ENCODE measurements around the gene DNASE1. TPM values are rescaled to one million over a fixed set of nuclear protein-coding genes. Genes with fewer than 3 reads are reported as not detected.
A peak's percentile ranks its signal among the peaks of the same experiment; 100 is the strongest.
"Not testable (repeated sequence)": the region's sequence is repeated elsewhere in the genome, so short reads cannot be mapped to it uniquely, and the experiment has no call there.

DNASE1 gene
- total and polyA plus RNA-seq, 8 donors: 10.4 to 128 (median 38.2) TPM

- WGBS, 5 donors: 82 to 93% (median 88%) methylated on average over 2 of the region's 2 CpGs
- intact Hi-C loops (cut with DNase I; ENCODE audit: low total_unique reads): no loop called here
- peaks cover 14 to 23% (median 21%) of the 10 kb centered on the region in 4 donors for H3K4me1 ChIP-seq
- no peak overlapping the region for H3K4me3 ChIP-seq
- TF ChIP-seq EP300 (IDR thresholded peaks at IDR 0.05) (no peak), POLR2A (IDR thresholded peaks at IDR 0.05) (no peak), POLR2AphosphoS5 (IDR thresholded peaks at IDR 0.05) (no peak)
- TF ChIP-seq, protein P1, sequence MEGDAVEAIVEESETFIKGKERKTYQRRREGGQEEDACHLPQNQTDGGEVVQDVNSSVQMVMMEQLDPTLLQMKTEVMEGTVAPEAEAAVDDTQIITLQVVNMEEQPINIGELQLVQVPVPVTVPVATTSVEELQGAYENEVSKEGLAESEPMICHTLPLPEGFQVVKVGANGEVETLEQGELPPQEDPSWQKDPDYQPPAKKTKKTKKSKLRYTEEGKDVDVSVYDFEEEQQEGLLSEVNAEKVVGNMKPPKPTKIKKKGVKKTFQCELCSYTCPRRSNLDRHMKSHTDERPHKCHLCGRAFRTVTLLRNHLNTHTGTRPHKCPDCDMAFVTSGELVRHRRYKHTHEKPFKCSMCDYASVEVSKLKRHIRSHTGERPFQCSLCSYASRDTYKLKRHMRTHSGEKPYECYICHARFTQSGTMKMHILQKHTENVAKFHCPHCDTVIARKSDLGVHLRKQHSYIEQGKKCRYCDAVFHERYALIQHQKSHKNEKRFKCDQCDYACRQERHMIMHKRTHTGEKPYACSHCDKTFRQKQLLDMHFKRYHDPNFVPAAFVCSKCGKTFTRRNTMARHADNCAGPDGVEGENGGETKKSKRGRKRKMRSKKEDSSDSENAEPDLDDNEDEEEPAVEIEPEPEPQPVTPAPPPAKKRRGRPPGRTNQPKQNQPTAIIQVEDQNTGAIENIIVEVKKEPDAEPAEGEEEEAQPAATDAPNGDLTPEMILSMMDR (IDR thresholded peaks at IDR 0.05): no peak
- H3K27ac ChIP-seq: no peak overlapping the region
- H3K27me3 ChIP-seq: no peaks in the 10 kb centered on the region
- H3K9me3 ChIP-seq: no peaks in the 10 kb centered on the region
- H3K36me3 ChIP-seq: peaks cover 11 to 38% (median 27%) of the 10 kb centered on the region in 4 donors
- no peak for DNase-seq
Observed at GRCh38 chr16:3607634-3608033, 46.9 kb upstream of the DNASE1 start.

- Histone ChIP-seq H3K27me3 (no peaks in the 10 kb centered on the region), H3K27ac (no peak overlapping the region), H3K4me1 (peaks cover 19 to 27% (median 26%) of the 10 kb centered on the region in 4 donors), H3K36me3 (peaks cover 9 to 34% (median 23%) of the 10 kb centered on the region in 4 donors), H3K9me3 (no peaks in the 10 kb centered on the region), H3K4me3 (no peak overlapping the region)
- TF ChIP-seq POLR2AphosphoS5 (IDR thresholded peaks at IDR 0.05): no peak
- no peak for TF ChIP-seq POLR2A (IDR thresholded peaks at IDR 0.05)
- TF ChIP-seq, protein P1 (IDR thresholded peaks at IDR 0.05): no peak
- no peak for TF ChIP-seq EP300 (IDR thresholded peaks at IDR 0.05)
- no peak for DNase-seq
- intact Hi-C loops (cut with DNase I; ENCODE audit: low total_unique reads): no loop called here
- 83 to 91% (median 84%) methylated on average over 5 of the region's 5 CpGs for WGBS, 5 donors
Observed at GRCh38 chr16:3608069-3608468, 46.4 kb upstream of the DNASE1 start.

- H3K4me1 ChIP-seq: peaks cover 21 to 35% (median 28%) of the 10 kb centered on the region in 4 donors
- H3K4me3 ChIP-seq; H3K9me3 ChIP-seq; H3K27me3 ChIP-seq; H3K27ac ChIP-seq; intact Hi-C loops (cut with DNase I; ENCODE audit: low total_unique reads); DNase-seq: not testable (repeated sequence)
- H3K36me3 ChIP-seq: peaks cover 0 to 25% (median 14%) of the 10 kb centered on the region in 4 donors
- whole genome bisulfite sequencing, 5 donors: 93 to 97% (median 95%) methylated on average over 13 of the region's 13 CpGs
Observed at GRCh38 chr16:3608976-3609375, 45.5 kb upstream of the DNASE1 start.

DNA sequence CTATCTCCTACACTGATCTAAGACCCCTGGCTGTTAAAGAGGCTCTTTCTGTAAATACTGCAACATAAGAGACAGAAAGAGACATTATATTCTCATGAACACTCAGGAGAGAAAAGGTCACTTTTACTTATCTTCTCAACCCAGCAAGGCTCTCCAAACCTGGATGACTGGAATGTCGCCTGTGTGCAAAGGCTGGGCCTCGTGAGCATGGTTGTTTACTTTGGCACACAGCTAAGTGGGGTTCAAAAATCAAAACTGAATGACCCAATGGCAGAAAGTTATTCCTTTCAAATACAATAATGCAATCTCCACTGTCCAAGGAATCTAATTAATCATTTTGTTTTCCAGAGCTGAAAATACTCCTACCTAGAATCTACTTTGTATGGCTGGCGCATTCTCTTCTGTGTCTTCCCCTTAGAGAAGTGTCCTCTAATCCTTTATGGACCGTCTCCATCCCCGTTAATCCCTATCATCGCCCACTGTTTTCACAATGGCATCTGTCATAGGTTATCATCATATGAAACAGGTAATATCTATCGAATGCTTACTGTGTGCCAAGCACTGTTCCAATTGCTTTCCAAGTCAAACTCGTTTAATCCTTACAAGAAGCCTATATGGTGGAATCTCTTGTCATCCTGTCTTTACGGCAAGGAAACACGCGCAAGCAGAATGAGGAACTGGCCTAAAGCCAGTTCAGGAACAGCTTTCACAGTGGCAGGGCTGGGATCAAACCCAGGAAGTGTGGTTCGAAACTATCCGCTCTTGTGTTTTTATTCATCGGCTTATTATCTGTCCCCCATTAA, 44.4 kb upstream of the DNASE1 start:
- Histone ChIP-seq H3K4me3 (peak overlapping the region in 3 of 4 donors; percentile 90 to 99 (median 90)), H3K27me3 (no peaks in the 10 kb centered on the region), H3K27ac (peak overlapping the region in 1 of 5 donors; percentile 90), H3K36me3 (peaks cover 0 to 20% (median 8%) of the 10 kb centered on the region in 4 donors), H3K4me1 (peaks cover 21 to 41% (median 33%) of the 10 kb centered on the region in 4 donors), H3K9me3 (no peaks in the 10 kb centered on the region)
- intact Hi-C loops (cut with DNase I; ENCODE audit: low total_unique reads): no loop called here
- DNase-seq: peak in 1 of 2 donors; percentile 66
- TF ChIP-seq EP300 (IDR thresholded peaks at IDR 0.05) (no peak), POLR2A (IDR thresholded peaks at IDR 0.05) (no peak), POLR2AphosphoS5 (IDR thresholded peaks at IDR 0.05) (peak in 1 of 3 donors; percentile 3)
- TF ChIP-seq, protein P1 (IDR thresholded peaks at IDR 0.05): no peak
- WGBS, 5 donors: 35 to 52% (median 41%) methylated on average over 14 of the region's 14 CpGs

All from stomach (tissue), 9 donors.